ENCODE data around the gene TMEM168.

Gene TMEM168

DNA sequence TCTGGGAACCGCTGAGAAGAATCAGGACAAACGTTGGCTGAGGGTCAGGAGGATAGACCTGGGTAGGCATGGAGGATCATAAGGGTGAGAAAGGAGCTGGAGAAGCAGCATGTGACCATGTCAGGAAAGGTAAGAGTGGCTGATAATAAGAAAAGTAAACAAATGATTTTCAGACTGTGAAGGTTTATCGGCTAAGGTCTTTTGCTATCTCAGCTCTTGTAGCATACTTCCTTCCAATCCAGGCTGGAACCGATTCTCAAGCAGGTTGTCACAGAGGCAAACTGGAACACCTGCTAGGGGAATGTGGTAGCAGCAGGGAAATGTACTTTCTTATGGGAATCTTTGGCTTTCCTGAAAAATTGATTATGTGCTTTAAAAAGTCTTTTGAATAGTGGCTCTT lies 74.7 kb downstream of the TMEM168 start:
- no peak for DNase-seq (ENCODE audit: low read depth)

DNA sequence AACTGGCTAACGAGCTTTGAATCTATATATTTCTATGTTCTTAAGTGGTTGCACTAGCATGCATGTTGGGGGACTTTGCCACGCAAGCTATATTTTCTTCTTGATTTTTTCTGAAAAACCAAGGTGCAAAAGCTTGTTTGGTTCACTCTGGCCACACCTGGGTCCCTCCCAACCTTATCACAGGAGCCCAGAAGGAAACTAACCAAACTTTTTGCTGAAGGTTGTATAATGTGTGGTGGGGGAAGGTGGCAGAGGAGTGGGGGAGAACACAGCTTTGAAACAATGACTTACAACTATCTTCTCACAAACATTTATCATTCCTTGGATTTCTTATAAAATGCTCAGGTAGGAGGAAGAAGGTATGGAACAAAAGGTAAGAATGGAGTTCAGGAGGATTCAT lies 75.3 kb downstream of the TMEM168 start:
- no peak for DNase-seq (ENCODE audit: low read depth)
